ENCODE measurements around the gene UBE4B. TPM values are rescaled to one million over a fixed set of nuclear protein-coding genes. Genes with fewer than 3 reads are reported as not detected.

The UBE4B gene
- total and polyA plus RNA-seq, 9 of the 15 experiments (the other 6 are each of a cell fraction or from before 2014, with no cell fraction given): 11.7 to 73.7 (median 40.1) TPM

GRCh38 chr1:9985001-9985400, 47.8 kb upstream of the UBE4B start:
- DNase-seq (ENCODE audit: extremely low read depth in 1 of 4, low spot score in 3 of 4): no peak
- no TSS peak for BruUV-seq (replicated peaks)
- Histone ChIP-seq H3K9ac (ENCODE audit: insufficient read depth in 1 of 2, low read depth in 2 of 2, low read length in 2 of 2) (no peak overlapping the region), H4K20me1 (replicated peaks; ENCODE audit: control insufficient read depth, insufficient read depth, low read length) (no peaks in the 10 kb centered on the region), H3K27me3 (ENCODE audit: control insufficient read depth in 2 of 2, insufficient read depth in 2 of 2, low read length in 2 of 2) (peaks cover 0 to 6% of the 10 kb centered on the region in 2 experiments; a peak in 1 of 5 replicates), H3K4me3 (no peak overlapping the region), H3K36me3 (ENCODE audit: control insufficient read depth, insufficient read depth, low read length) (peaks cover 11% of the 10 kb centered on the region; the same call in 2 of the 3 replicates), H3K4me2 (ENCODE audit: insufficient read depth, low read length) (no peak overlapping the region), H2AFZ (ENCODE audit: low read depth, low read length) (no peak overlapping the region), H3K27ac (ENCODE audit: extremely low read depth, low read depth, low read length) (no peak overlapping the region), H3K79me2 (ENCODE audit: control insufficient read depth, insufficient read depth, low read length) (no peaks in the 10 kb centered on the region), H3K4me1 (replicated peaks in 1 of 2; ENCODE audit: control insufficient read depth in 2 of 2, insufficient read depth in 2 of 2, low read length in 2 of 2) (no peaks in the 10 kb centered on the region), H3K9me1 (ENCODE audit: control insufficient read depth, insufficient read depth, low read length) (no peaks in the 10 kb centered on the region), H3K9me3 (replicated peaks; ENCODE audit: control insufficient read depth, insufficient read depth, low read depth, low read length) (no peaks in the 10 kb centered on the region)
- no peak for ATAC-seq
- 27% methylated on average over 6 of the region's 6 CpGs for WGBS (ENCODE audit: insufficient coverage, low coverage, missing lambda C conversion rate)
- intact Hi-C loops (cut with micrococcal nuclease) (no loop called here), in situ Hi-C loops (cut with MboI) (no loop called here)
- no peak for TF ChIP-seq CHD2 (IDR thresholded peaks at IDR 0.05; ENCODE audit: low read depth, low read length)
- no peak for TF ChIP-seq THRAP3 (IDR thresholded peaks at IDR 0.05; ENCODE audit: borderline replicate concordance)
- TF ChIP-seq KAT2B (IDR thresholded peaks at IDR 0.05; ENCODE audit: low read depth, low read length): no peak
- TF ChIP-seq SMAD3 (CRISPR knock-in tag; conservative IDR thresholded peaks at IDR 0.05): no peak
- TF ChIP-seq CBX2 (IDR thresholded peaks at IDR 0.05; ENCODE audit: insufficient read depth, low read length, poor library complexity, severe bottlenecking): no peak
- no peak for TF ChIP-seq ZNF583 (CRISPR knock-in tag; IDR thresholded peaks at IDR 0.05)
- TF ChIP-seq EGR1 (conservative IDR thresholded peaks at IDR 0.05): no peak
- TF ChIP-seq ZFX (CRISPR knock-in tag; IDR thresholded peaks at IDR 0.05): no peak
- no peak for TF ChIP-seq ZNF695 (CRISPR knock-in tag; IDR thresholded peaks at IDR 0.05)
- TF ChIP-seq KDM2B (CRISPR knock-in tag; IDR thresholded peaks at IDR 0.05): no peak
- no peak for TF ChIP-seq PHF21A (IDR thresholded peaks at IDR 0.05; ENCODE audit: borderline replicate concordance, low read depth)
- TF ChIP-seq HNRNPL (IDR thresholded peaks at IDR 0.05; ENCODE audit: low read depth, low read length): no peak
- TF ChIP-seq ZBTB40 (IDR thresholded peaks at IDR 0.05): no peak
- no peak for TF ChIP-seq ZBTB40 (CRISPR knock-in tag; IDR thresholded peaks at IDR 0.05)
- POLR2A ChIA-PET: interaction anchor here (1.1 kb wide), 1 partner anchor 15 kb away, joined by 3 read pairs; no protein-coding TSS in a partner anchor
- CTCF ChIA-PET (ENCODE audit: low intra/inter-chr PET ratio): no interaction called here
- FAIRE-seq: no peak

Measured in K562 (cell line).